Stimulated activated CD4-positive, alpha-beta T cell treated with anti-CD3 and anti-CD28 coated beads, Interleukin-1b, Interleukin-23, amount 100 ng/mL, for 4 hours (primary cell): ENCODE results near the gene NECTIN1.

Experiments
- DNase-seq, 2 donors: peaks; one replicate each; pipeline ENCODE4 v3.0.0-alpha.2; 2020; ENCODE audit warnings: low read depth in 2 of 2

Gene NECTIN1

DNA sequence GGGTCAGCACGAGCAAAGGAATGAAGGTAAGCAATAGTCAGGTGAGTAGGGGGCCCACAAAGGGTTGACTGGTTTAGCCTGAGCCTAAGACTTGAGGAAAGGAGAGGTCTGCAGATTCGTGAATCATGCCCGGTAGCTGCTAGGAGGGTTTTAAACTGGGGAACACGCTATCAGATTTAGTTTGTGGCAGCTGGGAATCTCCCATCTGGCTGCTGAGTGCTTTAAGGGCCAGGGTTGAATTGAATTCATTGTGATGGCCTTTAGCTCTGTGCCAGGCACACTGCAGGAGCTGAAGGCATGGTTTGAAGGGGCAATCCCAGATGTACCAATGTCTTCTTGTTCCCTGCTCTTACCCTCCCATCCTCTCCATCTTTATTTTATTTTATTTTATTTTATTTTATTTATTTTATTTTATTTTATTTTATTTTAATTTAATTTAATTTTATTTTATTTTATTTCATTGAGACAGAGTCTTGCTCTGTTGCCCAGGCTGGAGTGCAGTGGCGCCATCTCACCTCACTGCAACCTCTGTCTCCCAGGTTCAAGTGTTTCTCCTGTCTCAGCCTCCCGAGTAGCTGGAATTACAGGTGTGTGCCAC is 1.9 kb upstream of the NECTIN1 start:
- DNase-seq: no peak

DNA sequence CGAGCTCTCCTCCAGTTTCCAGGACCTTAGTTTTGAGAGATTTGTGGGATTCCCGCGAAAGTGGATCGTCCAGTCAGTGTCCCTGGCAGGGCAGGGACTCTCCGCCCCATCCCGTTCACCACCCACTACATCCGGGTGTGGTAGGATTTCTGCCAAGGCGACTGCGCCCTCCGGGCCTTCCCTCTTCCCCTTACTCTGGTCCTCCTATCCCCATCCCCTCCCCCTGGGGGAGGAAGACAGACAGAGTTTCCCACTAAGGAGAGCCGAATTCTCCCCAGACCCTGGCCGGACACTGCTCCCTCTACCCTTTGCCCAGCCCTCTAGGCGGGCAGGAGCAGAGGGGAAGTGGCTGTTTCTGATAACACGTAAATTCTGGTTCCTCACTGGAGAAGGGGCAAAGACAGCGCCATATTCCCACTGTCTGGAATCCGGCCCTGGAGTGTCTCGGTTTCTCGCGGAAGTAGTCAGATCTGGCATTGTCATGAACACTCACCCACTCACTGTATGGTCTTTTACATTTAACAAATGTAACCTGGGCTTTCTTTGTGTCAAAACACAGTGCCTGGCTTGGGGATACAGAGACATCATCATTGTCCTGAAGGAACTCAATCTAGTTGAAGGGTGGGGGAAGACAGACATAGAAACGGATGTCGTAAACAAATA is 1.1 kb upstream of the NECTIN1 start:
- DNase-seq: no peak

DNA sequence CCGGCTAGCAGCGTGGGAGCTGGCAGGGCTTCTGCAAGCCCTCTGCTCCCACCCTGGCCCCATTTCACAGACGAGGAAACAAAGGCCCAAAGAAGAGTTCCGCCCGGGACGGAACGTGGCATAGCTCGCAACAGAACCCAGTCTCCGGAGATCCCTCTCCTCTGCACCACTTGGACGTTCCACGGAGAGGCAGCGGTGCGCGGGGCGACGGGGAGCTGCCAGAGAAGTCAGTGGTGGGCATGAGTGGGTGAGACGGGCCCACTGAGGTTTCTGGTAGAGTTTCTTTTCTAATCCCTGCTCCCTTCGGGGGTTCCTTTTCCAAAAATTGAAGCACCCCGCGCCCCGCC is 554 bp upstream of the NECTIN1 start:
- DNase-seq: no peak

DNA sequence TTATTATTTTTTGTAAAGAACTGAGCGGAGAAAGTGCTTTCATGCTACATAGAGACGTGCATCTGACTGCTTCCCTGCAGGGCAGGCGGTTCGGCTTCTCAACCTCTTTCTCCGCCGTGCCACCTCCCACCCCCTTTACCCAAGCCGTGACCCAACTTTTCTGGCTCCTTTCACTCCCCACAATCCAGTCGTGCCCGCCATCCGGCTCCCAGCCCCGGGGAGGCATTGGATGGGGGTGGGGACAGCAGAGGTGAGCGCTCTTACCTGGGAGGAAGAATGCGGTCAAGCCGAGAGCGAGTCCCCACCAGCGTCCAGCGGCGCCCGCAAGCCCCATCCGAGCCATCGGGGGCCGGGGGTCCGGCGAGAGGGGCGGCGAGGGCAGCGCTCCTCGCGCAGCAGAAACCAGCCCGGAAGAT is 781 bp downstream of the NECTIN1 start:
- no peak for DNase-seq

DNA sequence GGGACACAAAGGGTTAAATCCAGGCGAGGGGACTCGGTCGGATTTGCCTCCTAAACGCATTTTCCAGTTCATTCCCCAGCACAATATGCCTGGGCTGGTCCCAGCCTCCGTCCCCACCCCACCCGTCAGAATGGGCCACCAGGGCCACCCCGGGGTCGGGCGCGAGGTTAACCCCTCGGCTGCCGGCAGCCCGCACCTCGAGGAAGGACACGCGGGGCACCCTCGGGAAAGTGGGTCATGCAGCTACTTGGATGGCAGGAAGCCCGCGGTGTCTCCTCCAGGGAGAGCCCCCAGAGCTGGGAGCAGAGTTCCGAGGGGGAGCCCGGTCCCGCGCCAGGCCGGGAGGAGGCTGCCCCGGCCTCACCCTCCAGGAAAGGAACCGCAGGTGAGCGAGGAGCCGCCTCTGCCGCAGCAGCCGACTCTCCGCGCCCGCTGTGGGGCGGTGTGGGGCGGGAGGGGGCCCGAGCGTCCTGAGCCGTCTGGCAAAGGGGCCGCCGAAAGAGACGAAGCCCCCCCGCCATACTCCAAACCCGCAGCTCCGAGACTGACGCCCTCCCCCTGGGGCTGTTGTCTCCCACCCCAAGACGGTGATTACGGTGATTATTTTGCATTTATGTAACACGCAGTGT is 1.4 kb downstream of the NECTIN1 start:
- DNase-seq: no peak

DNA sequence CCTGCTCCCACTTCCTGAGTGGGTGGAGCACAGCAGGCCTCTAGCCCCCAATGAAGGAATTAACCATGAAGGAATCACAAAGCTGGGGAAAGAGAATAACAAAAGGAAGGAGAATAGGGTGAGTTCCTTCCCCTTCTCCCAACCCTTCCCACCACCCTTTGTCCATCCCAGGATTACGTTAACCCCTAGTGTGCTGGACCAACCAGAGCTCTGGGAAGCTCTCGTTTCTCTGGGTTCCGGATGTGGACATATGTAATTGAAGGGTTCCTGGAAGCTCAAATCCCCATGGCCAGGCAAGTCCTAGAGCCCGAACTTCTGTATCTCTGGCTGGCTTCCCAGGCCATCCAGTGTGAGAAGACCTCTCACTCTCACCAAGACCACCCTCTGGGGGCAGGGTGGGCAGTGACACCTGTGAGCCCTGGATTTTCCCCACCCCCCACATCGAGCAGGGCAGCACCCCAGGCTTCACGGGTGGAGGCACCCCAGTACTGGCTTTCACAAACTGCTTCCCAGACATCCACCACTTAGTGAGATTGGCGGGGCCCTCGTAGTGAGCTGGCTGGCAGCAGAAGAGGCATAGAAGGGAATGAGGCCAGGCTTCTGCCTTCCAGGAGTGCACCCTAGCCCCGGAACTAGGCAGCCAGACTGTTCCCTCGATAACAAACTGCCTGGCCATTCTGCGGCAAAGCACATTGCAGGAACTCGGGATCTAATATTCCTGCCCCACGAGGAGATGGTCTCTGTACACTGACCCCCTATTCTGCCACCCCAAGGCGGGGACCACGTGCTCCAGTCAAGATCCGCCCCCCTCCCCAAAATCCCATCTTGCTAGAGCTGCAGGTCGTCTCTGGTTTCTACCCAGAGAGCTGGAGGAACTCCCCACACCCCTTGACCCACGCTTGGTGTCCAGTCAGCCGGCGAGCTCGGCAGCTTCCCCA is 2.1 kb downstream of the NECTIN1 start:
- DNase-seq: no peak

DNA sequence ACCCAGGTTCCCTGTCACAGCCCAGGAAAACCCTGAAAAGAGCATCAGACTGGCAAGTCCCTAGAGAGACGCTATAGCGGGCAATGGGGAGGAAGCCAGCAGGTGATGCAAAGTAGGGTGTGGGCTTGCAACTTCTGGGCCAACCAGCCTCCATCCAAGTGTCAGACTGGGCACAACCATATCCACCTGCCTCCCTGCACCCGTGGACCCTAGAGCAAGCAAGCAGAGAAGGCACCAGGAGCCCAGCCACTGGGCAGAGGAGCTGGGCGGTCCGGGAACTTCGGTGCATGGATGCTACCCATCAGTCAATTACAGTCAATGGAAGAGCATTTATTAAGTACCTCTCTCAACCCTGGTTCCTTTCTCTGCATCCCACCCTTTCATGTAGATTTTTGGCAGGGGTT is 2.8 kb downstream of the NECTIN1 start:
- no peak for DNase-seq

DNA sequence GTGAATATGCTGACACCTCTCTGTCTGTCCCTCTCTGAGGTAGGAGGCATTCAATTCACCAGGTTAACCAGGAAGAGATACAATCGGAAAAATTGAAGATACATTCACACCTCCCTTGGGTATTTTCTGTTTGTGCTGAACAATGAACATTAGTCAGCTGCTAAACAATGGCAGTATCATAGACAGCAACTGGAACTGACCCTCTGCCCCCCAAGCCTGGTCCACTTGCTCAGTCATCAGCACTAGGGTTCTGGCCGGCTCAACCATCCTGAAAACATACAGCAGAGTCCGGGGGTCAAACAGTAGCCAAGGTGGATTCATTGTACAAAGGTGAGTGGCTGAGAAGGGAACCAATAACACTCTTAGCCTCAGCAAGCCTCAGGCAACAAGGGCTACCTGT is 4.0 kb downstream of the NECTIN1 start:
- no peak for DNase-seq

DNA sequence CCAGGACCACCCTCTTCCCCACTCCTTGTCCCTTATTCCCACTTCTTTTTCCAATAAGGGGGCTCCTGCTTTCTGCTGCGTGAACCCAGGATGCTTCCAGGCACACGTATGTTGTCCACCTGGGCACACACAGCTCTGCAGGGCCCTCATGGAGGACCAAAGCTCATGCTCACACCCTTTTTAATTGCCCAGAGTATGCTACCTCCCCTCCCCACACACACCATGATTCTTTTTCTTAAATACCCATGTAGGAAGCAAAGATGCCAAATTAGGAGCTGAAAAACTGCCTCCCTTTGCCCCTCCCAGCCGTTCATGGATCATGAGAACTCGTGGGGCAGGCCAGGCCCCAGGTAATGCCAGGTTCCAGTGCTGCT is 5.1 kb downstream of the NECTIN1 start:
- DNase-seq: no peak

DNA sequence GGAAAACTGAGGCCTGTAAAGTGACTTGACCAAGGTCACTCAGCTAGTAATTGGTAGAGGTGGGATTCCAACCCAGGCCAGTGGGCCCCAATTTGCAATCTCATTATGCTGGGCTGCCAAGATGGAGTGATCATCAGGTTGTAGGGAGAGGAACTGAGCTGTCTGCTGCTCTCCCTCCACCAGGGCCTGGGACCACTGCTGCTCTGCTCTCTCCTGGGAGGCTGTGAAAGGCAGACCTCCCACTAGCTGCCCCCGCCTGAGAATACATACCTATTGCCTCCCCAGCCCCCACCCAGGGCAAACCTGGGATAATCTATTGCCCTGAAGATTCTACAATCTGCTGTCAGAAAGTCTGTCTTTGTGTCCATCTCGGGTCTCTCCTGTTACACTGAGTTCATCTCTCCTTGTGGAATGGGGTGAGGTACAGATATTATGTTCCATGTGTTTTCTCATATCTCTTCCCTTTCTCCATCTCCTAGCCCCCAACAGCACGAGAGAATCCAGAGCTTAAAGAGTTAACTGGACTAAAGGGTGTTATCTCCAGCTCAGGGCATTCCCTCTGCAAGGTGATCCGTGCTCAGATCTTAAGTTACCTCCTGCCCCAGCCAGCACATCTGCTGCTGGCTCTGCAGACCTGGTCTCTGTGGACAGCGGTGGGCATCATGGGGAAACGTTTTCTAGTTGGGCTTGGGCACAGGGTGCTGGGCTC is 5.6 kb downstream of the NECTIN1 start:
- DNase-seq: no peak

DNA sequence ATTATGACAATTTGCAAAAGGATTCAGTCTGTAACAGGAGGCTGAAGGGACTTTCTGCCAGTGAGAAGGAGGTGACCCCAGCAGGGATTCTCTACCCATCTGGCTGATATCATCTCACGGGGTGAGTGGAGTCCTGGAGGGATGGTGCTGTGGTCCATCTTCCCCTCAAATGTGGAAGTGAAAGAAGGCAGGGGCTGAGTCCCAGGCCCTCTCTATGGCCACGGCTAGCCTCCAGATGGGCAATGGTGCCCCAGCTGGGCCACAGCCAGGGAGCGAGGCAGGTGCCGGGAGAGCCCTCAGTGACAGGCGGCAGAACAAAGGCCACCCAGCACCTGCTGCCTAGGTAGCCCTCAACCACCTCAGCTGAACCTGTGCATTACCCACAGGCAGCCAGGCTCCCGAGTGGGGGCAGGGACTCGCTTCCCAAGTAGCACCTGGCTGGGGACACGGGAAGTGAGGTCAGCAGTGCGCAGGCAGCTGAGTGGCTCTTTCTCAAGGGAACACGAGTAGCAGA is 6.7 kb downstream of the NECTIN1 start:
- DNase-seq: no peak

DNA sequence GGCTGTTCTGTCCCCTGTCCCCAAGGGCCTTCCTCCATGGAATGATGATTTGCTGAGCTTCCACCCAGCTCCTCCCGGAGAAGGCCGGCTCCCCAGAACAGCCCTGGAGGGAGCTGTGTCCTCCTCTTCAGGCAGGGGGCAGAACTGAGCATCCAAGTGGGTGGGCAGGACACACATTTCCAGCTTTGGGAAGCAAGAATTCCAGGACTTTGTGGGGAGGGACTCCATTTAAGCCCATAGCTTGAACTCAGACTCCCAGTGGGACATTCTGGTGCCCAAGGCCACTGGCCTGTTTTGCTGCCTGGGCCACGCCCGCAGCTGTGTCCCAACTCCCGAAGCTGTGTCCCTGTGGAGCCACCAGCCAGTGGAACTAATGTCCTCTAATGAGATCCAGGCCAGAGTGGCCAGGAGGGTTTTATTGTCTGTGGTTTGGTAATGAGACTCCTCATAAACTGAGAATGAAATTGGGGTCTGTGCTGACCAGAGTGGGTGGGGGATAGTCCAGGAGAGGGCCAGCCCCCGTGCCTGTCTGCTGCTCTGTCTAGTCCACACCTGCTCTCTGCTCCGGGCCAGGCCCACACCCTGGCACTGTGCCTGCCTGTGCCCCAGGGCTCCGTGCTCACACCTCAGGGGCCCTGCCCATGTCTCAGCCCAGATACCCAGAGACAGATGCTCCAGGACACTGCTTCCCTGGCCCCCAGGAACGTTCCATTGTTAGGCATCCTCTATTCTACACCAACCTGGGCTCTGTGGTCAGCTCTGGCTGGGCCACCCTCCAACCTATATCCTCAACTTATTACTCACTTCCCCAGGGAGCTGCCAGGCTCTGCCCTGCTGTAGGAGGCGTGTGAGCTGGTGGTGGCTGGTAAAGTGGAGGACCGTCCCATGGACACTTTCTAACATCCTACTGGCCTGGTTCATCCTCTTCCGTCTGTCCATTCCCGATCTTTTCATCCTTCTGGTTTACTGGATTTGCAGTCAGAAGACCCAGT is 7.6 kb downstream of the NECTIN1 start:
- DNase-seq: no peak

DNA sequence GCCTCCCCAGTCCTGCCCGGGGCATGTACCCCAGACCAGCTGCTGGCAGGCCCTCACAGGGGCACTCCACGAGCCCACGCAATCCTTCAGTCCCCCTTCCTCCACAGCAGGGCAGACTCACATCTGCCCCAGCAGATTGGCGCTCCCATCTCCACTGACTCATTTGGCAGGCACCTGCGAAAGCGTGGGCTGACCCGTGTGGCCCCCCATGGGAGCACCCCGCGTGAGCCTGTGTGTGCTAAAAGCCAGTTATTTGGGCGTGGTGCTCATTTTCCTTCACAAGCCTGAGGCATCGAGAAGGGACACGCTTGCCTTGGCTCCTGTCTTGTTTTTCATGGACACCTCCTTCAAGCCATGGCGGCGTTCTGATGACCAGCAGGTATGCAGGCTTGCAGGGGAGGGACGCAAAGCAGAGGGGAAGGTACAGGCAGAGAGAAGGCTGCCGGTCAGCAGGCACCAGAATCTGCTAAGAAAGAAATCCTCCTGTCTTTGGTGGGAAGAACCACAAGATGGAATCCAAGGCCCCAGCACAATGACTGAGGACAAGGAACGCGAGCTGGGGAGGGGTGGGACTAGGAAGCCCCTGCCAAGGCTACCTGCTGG is 8.6 kb downstream of the NECTIN1 start:
- DNase-seq: no peak

DNA sequence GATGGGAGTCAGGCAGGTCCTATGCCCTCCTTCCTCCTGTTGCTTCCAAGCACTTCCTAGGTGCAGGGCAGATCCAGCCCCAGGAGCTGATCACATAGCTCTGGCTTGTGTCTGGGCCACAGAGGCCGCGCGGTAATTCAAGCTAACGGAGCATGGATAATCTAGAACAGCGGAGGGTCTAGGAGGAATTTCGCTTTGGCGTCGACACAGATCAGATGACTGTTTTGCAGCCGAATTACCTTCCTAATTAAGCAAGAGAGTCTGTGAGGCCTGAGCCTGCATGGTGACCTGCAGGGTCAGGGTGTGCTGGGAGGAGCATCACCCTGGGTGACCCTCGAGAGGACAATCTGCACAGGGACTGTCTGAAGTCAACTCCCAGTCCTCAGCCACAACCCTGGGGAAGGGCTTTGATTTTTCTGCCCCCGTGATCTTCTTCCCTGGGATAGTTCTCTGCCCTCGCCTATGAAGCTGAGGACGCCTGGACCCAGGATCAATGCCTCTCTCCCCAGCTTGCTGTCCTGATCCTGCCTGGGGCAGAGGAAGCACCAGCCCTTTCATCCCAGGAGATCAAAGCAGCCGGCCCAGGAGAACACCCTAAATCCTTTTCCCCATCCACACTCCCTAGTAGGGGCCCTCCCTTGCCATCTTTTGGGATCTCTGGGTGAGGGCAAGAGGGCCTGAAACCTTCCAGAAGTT is 11.0 kb downstream of the NECTIN1 start:
- no peak for DNase-seq

DNA sequence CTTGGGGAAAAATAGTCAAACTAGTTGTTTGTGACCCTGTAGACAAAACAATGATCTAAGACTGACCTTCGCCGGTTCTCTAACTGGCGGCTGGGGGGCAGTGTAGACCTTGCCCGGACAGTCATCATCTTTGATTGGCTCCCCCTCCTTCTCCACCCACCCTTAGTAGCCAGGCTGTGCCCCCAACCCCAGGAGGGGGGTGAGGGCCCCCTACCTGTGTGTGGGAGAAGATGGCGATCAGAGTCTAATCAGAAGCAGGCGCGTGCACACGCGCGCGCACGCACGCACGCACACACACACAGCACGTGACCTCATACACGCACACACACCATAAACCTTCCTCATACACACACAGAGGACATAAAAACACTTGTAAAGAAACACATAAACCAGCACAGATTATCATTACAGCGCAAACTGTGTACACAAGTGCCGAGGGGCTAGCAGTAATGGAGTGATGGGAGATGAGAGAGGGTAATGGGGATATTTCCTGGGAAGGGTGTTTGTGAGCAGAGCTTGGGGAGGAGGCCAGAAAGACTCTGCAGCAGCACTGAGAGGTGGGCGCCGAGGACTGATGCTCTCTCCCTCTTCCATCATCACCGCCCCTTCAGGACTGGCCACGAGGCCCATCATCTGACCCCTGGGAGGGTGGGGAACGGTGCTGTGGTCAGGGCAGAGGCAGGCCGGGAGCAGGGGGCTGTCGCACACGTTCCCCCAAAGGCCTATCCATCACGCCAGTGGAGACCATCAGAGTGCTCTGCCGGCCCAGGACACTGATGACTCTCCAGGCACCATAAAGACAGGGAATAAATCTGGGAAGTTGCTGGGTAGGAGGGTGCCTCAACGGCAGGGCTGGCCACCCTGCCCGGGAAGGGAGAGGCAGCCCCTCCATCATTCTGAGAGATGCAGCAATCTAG is 12.2 kb downstream of the NECTIN1 start:
- no peak for DNase-seq

DNA sequence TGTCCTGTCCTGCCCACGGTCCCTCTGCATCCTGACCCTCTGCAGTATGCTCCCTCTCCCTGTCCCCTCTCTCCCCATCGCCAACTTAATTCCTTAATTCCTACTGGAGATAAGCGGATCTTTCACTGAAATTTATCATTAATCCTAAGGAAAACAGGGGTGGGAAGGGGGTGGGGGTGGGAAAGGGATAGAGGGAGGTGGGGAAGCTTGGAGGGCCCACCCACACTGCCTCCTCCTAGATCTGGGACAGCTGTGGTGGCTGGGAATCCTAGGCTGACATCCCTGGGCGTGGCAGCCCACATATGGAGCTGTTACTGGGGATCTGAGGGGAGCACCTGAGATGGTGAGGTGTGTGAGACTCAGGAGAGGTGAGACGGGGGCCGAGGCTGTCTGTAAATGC is 14.4 kb downstream of the NECTIN1 start:
- no peak for DNase-seq

DNA sequence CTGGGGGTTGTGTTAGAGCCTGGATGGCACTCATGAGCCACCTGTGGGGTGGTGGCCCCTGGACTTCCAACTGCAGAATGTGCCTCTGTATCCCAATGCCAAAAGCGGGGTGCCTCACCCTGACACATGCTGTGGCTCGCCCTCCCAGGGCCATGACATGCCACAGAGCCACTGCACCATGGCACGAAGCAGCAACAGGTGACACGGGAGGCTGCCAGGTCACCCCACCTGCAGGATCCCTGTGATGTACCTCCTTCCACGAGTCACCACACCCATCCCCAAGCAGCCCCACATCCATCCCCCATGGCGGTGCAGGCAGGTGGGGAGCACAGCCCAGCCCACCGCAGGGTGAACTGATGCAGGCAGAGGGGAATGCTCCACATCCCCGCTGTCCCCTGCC is 14.8 kb downstream of the NECTIN1 start:
- no peak for DNase-seq

DNA sequence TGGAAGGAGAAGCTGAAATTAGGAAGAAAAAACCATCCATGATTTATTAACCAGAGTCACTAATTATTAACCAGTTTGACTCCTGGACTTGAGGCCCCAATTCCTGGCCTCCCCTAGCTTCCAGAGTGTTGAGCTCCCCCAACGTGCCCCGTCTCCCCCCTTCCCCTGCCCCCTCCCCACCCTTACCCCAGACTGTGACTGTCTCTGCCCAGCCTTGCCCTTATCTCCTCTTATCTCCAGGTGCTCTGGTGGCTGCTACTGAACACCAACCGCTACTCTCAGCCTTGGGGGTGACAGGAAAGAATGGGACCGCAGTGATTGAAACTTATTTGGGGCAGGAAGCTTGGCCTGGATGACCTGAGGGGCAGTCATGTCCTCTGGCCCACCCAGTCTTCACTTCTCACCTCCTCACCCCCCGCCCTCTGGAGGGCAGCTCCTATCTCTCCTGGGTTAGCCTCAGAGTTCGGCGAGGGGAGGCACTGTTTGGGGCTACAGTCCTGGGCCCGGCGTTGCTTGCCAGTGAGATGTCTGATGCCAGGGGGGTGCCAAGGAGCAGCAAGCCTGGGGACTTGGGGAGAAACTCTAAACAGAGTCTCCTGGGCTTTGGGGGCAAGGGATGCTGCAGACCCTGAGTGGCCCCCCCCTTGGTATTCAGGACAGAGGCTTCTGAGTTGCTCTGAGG is 15.5 kb downstream of the NECTIN1 start:
- no peak for DNase-seq
